Keratinocyte (primary cell): Measurements from ENCODE around the gene IL17A. TPM values are rescaled to one million over a fixed set of nuclear protein-coding genes. Genes with fewer than 3 reads are reported as not detected.

Source experiments
- DNase-seq: peaks from one replicate; pipeline ENCODE4 v3.0.0-alpha.2; 2011; ENCODE audit warnings: low read depth, missing footprints, low spot score
- FAIRE-seq: peaks from 2 replicates; lab custom pipeline; 2011; peaks lifted over from hg19 to GRCh38; lab: Jason Lieb, UNC
- H2AFZ ChIP-seq: 2 replicates; pipeline ENCODE4 v1.6.0; 2012; ENCODE audit warnings: low read length, control low read depth, inconsistent platforms; ENCODE audit not compliant: control insufficient read depth
- H3K27ac ChIP-seq: 2 replicates; pipeline ENCODE4 v1.5.1; 2011; ENCODE audit warnings: low read length; ENCODE audit not compliant: control insufficient read depth, insufficient read depth
- H3K27me3 ChIP-seq: 3 replicates; pipeline ENCODE4 v1.6.0; 2011; ENCODE audit warnings: low read length; ENCODE audit not compliant: control insufficient read depth, insufficient read depth; ENCODE audit errors: extremely low read depth
- H3K36me3 ChIP-seq, 2 experiments: 2 replicates in 1 of 2; 3 replicates in 1 of 2; pipeline ENCODE4 v1.5.1; 2011; ENCODE audit warnings: low read length in 2 of 2, mild to moderate bottlenecking in 1 of 2; ENCODE audit not compliant: control insufficient read depth in 2 of 2, insufficient read depth in 2 of 2; ENCODE audit errors: extremely low read depth in 1 of 2
- H3K4me1 ChIP-seq: 3 replicates; pipeline ENCODE4 v1.5.1; 2011; ENCODE audit warnings: low read length; ENCODE audit not compliant: control insufficient read depth, insufficient read depth; ENCODE audit errors: extremely low read depth
- H3K4me2 ChIP-seq: 3 replicates; pipeline ENCODE4 v1.6.0; 2011; ENCODE audit warnings: low read depth, low read length; ENCODE audit not compliant: control insufficient read depth, insufficient read depth; ENCODE audit errors: extremely low read depth
- H3K4me3 ChIP-seq, 3 experiments: fragments of 200-600 bp in 1 of 3; sonication (generic) in 1 of 3; 2 replicates in 2 of 3; 3 replicates in 1 of 3; pipeline ENCODE4 v1.5.1; 2011 to 2016; ENCODE audit warnings: low read length in 3 of 3, mild to moderate bottlenecking in 3 of 3, control low read depth in 2 of 3, inconsistent platforms in 1 of 3, low read depth in 1 of 3, mixed read lengths in 1 of 3, mixed run types in 1 of 3, moderate library complexity in 1 of 3; ENCODE audit not compliant: control insufficient read depth in 2 of 3, insufficient read depth in 2 of 3; ENCODE audit errors: extremely low read depth in 1 of 3
- H3K79me2 ChIP-seq: 2 replicates; pipeline ENCODE4 v1.6.0; 2012; ENCODE audit warnings: low read length; ENCODE audit not compliant: control insufficient read depth, insufficient read depth
- H3K9ac ChIP-seq: 3 replicates; pipeline ENCODE4 v1.6.0; 2011; ENCODE audit warnings: low read length; ENCODE audit not compliant: control insufficient read depth, insufficient read depth; ENCODE audit errors: extremely low read depth
- H3K9me1 ChIP-seq: 3 replicates; pipeline ENCODE4 v1.6.0; 2011; ENCODE audit warnings: low read length; ENCODE audit not compliant: control insufficient read depth, insufficient read depth; ENCODE audit errors: extremely low read depth
- H3K9me3 ChIP-seq: 2 replicates; pipeline ENCODE4 v1.5.1; 2012; ENCODE audit warnings: low read depth, low read length; ENCODE audit not compliant: control insufficient read depth
- H4K20me1 ChIP-seq: 3 replicates; pipeline ENCODE4 v1.6.0; 2011; ENCODE audit warnings: low read length; ENCODE audit not compliant: control insufficient read depth, insufficient read depth; ENCODE audit errors: extremely low read depth
- EZH2 ChIP-seq: IDR thresholded peaks from one replicate; pipeline ENCODE4 v1.6.1; 2012; ENCODE audit warnings: inconsistent platforms, mild to moderate bottlenecking, low read length, moderate library complexity
- dilution Hi-C: fragments of 300-500 bp; cut with MboI; formaldehyde crosslinking; loops from one replicate; pipeline ENCODE4 v1.7.0; 2020; ENCODE audit warnings: low sequenced_read_pairs; ENCODE audit not compliant: extremely low pct_ligation_motif_present
- polyA plus RNA-seq, 5 experiments: library from polyadenylated mRNA; depleted of rRNA in 3 of 5; stranded (reverse) in 3 of 5; stranded (forward) in 1 of 5; unstranded in 1 of 5; fragments of >200 nt; gene quantifications; 1 replicate in 1 of 5; 2 replicates in 3 of 5; 3 replicates in 1 of 5; pipeline versions ENCODE4 v1.2.1 to v1.2.3, GENCODE V29; 2011 to 2012; ENCODE audit warnings: missing spikeins in 2 of 5, low read depth in 1 of 5, low replicate concordance in 1 of 5
- TF ChIP-seq, protein P1 (sequence below), 3 experiments: IDR thresholded peaks in 1 of 3; conservative IDR thresholded peaks in 1 of 3; optimal IDR thresholded peaks in 1 of 3; 2 replicates in 2 of 3; 3 replicates in 1 of 3; pipeline versions ENCODE3 to v1.5.1; 2011; ENCODE audit warnings: low read length in 3 of 3, mild to moderate bottlenecking in 3 of 3, moderate library complexity in 2 of 3, control low read depth in 1 of 3, inconsistent platforms in 1 of 3; ENCODE audit not compliant: insufficient read depth in 2 of 3; ENCODE audit errors: extremely low read depth in 1 of 3

IL17A gene
- polyA plus RNA-seq, 1 donor (not counting 4 experiments of a cell fraction or from before 2014, with no cell fraction given): not detected

DNA sequence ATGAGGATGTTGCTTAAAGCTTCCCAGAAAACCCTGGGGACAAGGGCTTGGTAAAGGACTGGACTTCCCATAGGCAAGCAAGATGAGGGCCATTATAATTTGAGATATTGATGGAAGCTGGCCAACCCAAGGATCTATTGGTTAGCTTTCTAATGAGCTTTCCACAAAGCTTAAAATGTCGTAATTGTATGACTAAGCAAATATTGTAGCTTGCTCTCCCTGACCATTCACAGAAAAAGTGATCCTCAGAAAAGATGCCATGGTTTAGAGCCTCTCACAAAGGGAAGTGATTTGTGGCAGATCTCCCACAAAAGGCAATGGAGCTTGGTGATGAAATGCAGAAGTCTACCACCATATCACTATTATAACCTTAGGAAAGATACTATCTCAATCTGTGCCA, 44.5 kb downstream of the IL17A start:
- TF ChIP-seq, protein P1, sequence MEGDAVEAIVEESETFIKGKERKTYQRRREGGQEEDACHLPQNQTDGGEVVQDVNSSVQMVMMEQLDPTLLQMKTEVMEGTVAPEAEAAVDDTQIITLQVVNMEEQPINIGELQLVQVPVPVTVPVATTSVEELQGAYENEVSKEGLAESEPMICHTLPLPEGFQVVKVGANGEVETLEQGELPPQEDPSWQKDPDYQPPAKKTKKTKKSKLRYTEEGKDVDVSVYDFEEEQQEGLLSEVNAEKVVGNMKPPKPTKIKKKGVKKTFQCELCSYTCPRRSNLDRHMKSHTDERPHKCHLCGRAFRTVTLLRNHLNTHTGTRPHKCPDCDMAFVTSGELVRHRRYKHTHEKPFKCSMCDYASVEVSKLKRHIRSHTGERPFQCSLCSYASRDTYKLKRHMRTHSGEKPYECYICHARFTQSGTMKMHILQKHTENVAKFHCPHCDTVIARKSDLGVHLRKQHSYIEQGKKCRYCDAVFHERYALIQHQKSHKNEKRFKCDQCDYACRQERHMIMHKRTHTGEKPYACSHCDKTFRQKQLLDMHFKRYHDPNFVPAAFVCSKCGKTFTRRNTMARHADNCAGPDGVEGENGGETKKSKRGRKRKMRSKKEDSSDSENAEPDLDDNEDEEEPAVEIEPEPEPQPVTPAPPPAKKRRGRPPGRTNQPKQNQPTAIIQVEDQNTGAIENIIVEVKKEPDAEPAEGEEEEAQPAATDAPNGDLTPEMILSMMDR (optimal IDR thresholded peaks at IDR 0.05 in 1 of 3, IDR thresholded peaks at IDR 0.05 in 1 of 3, conservative IDR thresholded peaks at IDR 0.05 in 1 of 3; ENCODE audit: extremely low read depth in 1 of 3, insufficient read depth in 2 of 3, low read length in 3 of 3): no peak
- no peak for TF ChIP-seq EZH2
- Histone ChIP-seq H3K9me3 (no peaks in the 10 kb centered on the region), H3K27me3 (peaks cover 3% of the 10 kb centered on the region), H2AFZ (no peak overlapping the region), H3K4me2 (no peak overlapping the region), H3K4me3 (no peak overlapping the region), H3K9me1 (no peaks in the 10 kb centered on the region), H3K36me3 (no peaks in the 10 kb centered on the region), H3K79me2 (no peaks in the 10 kb centered on the region), H3K27ac (no peak overlapping the region), H3K9ac (no peak overlapping the region), H4K20me1 (no peaks in the 10 kb centered on the region), H3K4me1 (no peaks in the 10 kb centered on the region)
- DNase-seq (no peak), FAIRE-seq (no peak)
- dilution Hi-C loops: no loop called here

DNA sequence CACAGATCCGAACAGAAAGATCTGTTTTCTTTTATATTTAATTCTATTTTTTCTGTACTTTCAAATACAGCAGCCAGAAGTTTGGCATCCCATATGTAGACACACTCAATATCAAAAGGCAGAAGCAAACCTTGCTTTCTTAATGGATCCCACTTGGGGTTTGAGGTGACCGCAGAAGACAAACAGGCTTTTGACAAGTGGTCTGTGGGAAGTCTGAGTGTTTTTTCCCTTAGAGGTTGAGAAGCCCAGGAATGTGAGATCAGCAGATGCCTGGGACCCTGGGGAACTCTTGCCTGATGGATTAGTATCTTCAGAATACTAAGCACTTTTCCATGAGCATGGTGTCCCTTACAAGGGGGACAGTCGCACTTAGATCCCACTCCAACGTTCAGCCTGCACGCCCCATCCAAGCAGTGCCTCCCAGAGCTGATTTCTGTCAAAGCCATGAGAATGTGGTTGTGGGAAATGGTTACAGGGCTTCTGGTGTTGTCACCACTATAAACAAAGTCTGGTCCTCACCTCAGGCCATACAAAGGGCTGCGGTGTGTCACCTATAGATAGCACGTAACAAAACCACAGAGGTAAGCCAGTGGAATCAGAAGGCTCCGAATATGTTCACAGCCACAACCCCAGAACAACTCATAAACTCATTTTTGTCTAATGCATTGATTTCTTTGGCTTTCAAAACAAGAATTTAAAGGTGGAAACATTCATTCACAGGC, 45.4 kb downstream of the IL17A start:
- peaks cover 3% of the 10 kb centered on the region for H3K27me3 ChIP-seq
- no peaks in the 10 kb centered on the region for H3K79me2 ChIP-seq
- dilution Hi-C loops: no loop called here
- H3K4me1 ChIP-seq: no peaks in the 10 kb centered on the region
- H3K4me2 ChIP-seq: no peak overlapping the region
- H2AFZ ChIP-seq: no peak overlapping the region
- no peak for DNase-seq
- H3K9ac ChIP-seq: no peak overlapping the region
- FAIRE-seq: no peak
- H3K27ac ChIP-seq: no peak overlapping the region
- no peaks in the 10 kb centered on the region for H3K36me3 ChIP-seq
- no peaks in the 10 kb centered on the region for H3K9me1 ChIP-seq
- H3K4me3 ChIP-seq: no peak overlapping the region
- no peak for TF ChIP-seq EZH2
- TF ChIP-seq, protein P1 (optimal IDR thresholded peaks at IDR 0.05 in 1 of 3, IDR thresholded peaks at IDR 0.05 in 1 of 3, conservative IDR thresholded peaks at IDR 0.05 in 1 of 3; ENCODE audit: extremely low read depth in 1 of 3, insufficient read depth in 2 of 3, low read length in 3 of 3): no peak
- no peaks in the 10 kb centered on the region for H3K9me3 ChIP-seq
- no peaks in the 10 kb centered on the region for H4K20me1 ChIP-seq
